T-helper 2 cell (primary cell): ENCODE data around the gene RMDN2.
"Not testable (repeated sequence)": the region's sequence is repeated elsewhere in the genome, so short reads cannot be mapped to it uniquely, and the experiment has no call there.

ENCODE experiments used
- DNase-seq, 5 experiments: peaks; one replicate each; pipeline versions ENCODE4 v3.0.0 to v3.0.0-alpha.2; 2012 to 2022

RMDN2 gene

DNA sequence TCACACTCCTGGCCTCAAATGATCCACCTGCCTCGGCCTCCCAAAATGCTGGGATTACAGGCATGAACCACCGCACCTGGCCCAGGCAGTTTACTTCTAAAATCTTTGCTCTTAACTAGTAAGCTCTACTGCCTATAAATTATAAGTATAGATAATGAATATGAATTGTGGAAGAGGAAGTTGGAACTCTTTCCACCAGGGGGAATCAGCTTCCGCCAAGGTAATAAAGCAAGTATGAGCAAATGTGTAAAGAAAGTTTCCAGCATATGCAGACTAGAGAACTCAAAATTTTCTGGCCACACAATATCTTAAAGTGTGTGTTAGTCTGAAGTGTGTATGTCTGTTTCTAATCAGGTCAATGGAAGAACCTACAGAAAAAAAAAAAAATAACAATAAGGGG is 68.1 kb downstream of the RMDN2 start:
- peak in 1 of 5 experiments; percentile 1 for DNase-seq

DNA sequence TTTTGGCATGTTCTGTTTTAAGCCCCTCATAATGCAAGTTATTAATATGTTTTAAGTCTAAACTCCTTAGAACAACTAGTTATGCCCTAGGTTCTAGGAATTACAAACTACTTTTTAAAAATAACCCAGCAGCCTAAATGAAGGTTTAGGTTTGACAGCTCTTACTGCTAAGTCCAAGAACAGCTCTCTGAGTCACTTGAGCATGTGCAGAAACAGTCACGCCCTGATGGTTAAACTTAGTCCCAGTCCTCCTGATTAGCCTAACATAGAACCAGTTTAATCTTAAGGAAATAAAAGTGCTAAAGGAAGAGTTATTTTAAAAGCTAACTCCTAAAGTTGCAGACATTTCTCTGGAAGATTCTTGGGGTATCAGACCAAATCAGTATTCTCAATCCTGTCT is 72.5 kb downstream of the RMDN2 start:
- no peak for DNase-seq

DNA sequence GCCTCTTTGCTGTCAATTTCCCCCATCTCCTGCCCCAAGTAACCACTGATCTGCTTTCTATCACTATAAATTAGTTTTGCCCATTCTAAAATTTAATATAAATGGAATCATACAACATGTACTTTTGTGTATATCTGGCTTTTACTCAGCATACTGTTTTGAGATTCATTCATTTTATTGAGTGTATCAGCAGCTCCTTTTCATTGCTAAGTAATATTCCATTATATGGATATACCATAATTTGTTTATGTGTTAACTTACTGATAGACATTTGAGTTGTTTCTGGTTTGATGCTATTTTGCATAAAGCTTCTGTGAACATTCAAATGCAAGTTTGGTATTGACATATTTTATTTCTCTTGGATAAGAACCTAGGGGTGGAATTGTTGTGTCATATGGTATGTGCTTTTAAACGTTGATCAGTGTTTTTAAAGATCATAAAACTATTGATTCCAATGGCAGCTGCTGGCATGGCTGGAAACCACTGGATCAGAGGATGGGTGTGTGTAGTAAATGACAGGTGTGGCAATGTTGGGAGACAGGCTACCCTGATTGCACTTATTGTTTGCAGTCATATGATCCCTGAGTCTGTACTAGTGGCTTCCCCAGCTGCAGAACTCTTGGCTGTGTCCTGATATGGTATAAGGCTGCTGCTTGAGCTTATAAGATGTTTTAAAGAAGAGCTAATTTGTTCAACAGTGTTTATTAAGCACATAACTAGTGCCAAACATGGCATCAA is 75.6 kb downstream of the RMDN2 start:
- no peak for DNase-seq

GRCh38 chr2:38010187-38010586 is 85.1 kb downstream of the RMDN2 start:
- not testable (repeated sequence) for DNase-seq

GRCh38 chr2:38010995-38011394 is 85.9 kb downstream of the RMDN2 start:
- DNase-seq: no peak

GRCh38 chr2:38013158-38013752 is 88.2 kb downstream of the RMDN2 start:
- no peak for DNase-seq

- DNase-seq: no peak
These were observed 91.1 kb downstream of the RMDN2 start for GRCh38 chr2:38016219-38016618.

GRCh38 chr2:38017836-38018235 is 92.7 kb downstream of the RMDN2 start:
- DNase-seq: no peak

DNA sequence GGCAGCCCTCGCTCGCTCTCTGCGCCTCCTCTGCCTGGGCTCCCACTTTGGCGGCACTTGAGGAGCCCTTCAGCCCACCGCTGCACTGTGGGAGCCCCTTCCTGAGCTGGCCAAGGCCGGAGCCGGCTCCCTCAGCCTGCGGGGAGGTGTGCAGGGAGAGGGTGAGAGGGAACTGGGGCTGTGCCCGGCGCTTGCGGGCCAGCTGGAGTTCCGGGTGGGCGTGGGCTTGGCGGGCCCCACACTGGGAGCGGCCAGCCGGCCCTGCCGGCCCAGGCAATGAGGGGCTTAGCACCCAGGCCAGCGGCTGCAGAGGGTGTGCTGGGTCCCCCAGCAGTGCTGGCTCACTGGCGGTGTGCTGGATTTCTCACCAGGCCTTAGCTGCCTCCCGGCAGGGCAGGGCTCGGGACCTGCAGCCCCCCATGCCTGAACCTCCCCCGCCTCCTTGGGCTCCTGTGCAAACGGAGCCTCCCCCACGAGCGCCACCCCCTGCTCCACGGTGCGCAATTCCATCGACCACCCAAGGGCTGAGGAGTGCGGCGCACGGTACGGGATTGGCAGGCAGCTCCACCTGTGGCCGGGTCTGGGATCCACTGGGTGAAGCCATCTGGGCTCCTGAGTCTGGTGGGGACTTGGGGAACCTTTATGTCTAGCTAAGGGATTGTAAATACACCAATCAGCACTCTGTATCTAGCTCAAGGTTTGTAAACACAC is 95.4 kb downstream of the RMDN2 start:
- not testable (repeated sequence) for DNase-seq

- no peak for DNase-seq
These were observed 96.5 kb downstream of the RMDN2 start for GRCh38 chr2:38021589-38021988.

GRCh38 chr2:38026846-38027245 is 101.8 kb downstream of the RMDN2 start:
- no peak for DNase-seq

DNA sequence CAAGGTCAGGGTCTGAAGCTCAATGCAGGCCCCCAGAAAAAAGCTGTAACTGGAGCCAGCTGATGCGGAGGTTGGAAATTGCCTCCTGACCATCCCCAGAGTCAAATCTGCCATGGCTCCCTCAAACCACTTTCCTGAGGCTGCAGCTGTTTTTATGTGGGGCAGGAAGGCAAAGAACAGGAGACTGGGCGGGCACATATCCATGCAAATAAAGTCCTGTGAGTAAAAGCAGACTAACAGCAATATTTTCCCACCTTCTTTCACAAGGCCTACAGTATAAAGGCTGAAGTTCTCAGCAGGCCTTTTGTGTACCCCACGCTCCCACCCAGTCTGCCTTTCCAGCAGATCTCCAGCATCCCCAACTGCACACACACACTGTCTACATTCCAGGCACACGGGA is 103.7 kb downstream of the RMDN2 start:
- no peak for DNase-seq

- DNase-seq: no peak
These were observed 104.4 kb downstream of the RMDN2 start for GRCh38 chr2:38029512-38029911.

- DNase-seq: no peak
These were observed 105.7 kb downstream of the RMDN2 start for GRCh38 chr2:38030635-38031355.

DNA sequence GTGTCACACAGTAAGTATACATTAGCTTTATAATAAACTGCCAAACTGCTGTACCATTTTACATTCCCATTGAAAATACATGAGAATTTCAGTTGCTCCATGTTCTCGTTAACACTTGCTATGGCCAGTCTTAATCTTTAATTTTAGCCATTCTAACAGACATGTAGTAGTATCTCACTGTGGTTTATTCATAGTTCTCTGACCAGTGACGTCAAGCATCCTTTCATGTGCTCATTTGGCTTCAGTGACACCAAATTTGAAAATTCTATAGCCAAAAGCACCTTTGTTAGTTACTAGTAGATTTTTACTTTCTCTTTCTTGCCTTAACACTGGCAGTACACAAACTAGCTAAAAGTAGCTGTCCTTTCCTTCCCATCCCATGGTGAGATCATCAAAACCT is 107.9 kb downstream of the RMDN2 start:
- no peak for DNase-seq

DNA sequence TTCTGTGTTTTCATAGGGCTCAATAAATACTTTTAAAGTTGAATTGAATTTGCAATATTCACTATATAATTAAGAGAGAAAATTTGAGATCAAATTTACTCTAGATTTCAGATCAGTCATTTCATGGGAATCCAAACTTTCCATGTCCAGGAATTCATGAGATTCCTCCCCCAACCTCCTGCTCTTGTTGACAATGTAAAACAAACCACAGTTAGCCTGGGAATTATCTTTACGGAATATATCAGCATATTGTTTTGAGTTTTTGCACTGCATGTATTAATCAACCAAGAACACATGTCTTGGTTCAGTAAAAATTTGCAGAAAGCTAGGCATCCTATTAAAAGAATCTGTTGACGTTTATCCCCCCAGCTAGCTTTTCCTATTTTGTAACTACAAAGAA is 108.6 kb downstream of the RMDN2 start:
- no peak for DNase-seq

- DNase-seq: no peak
These were observed 110.9 kb downstream of the RMDN2 start for GRCh38 chr2:38035968-38036367.

- no peak for DNase-seq
These were observed 112.2 kb downstream of the RMDN2 start for GRCh38 chr2:38037325-38037724.

- peak in 1 of 5 experiments; percentile 91 for DNase-seq
These were observed 112.9 kb downstream of the RMDN2 start for GRCh38 chr2:38037757-38038621.

- DNase-seq: no peak
These were observed 113.6 kb downstream of the RMDN2 start for GRCh38 chr2:38038682-38039081.

- DNase-seq: no peak
These were observed 114.2 kb downstream of the RMDN2 start for GRCh38 chr2:38039121-38039910.
